Keratinocyte (primary cell): Measurements from ENCODE around the gene TRAF2. TPM values are rescaled to one million over a fixed set of nuclear protein-coding genes. Genes with fewer than 3 reads are reported as not detected.

Experiments
- DNase-seq: peaks from one replicate; pipeline ENCODE4 v3.0.0-alpha.2; 2011; ENCODE audit warnings: low read depth, missing footprints, low spot score
- FAIRE-seq: peaks from 2 replicates; lab custom pipeline; 2011; peaks lifted over from hg19 to GRCh38; lab: Jason Lieb, UNC
- H2AFZ ChIP-seq: 2 replicates; pipeline ENCODE4 v1.6.0; 2012; ENCODE audit warnings: low read length, control low read depth, inconsistent platforms; ENCODE audit not compliant: control insufficient read depth
- H3K27ac ChIP-seq: 2 replicates; pipeline ENCODE4 v1.5.1; 2011; ENCODE audit warnings: low read length; ENCODE audit not compliant: control insufficient read depth, insufficient read depth
- H3K27me3 ChIP-seq: 3 replicates; pipeline ENCODE4 v1.6.0; 2011; ENCODE audit warnings: low read length; ENCODE audit not compliant: control insufficient read depth, insufficient read depth; ENCODE audit errors: extremely low read depth
- H3K36me3 ChIP-seq, 2 experiments: 2 replicates in 1 of 2; 3 replicates in 1 of 2; pipeline ENCODE4 v1.5.1; 2011; ENCODE audit warnings: low read length in 2 of 2, mild to moderate bottlenecking in 1 of 2; ENCODE audit not compliant: control insufficient read depth in 2 of 2, insufficient read depth in 2 of 2; ENCODE audit errors: extremely low read depth in 1 of 2
- H3K4me1 ChIP-seq: 3 replicates; pipeline ENCODE4 v1.5.1; 2011; ENCODE audit warnings: low read length; ENCODE audit not compliant: control insufficient read depth, insufficient read depth; ENCODE audit errors: extremely low read depth
- H3K4me2 ChIP-seq: 3 replicates; pipeline ENCODE4 v1.6.0; 2011; ENCODE audit warnings: low read depth, low read length; ENCODE audit not compliant: control insufficient read depth, insufficient read depth; ENCODE audit errors: extremely low read depth
- H3K4me3 ChIP-seq, 3 experiments: fragments of 200-600 bp in 1 of 3; sonication (generic) in 1 of 3; 2 replicates in 2 of 3; 3 replicates in 1 of 3; pipeline ENCODE4 v1.5.1; 2011 to 2016; ENCODE audit warnings: low read length in 3 of 3, mild to moderate bottlenecking in 3 of 3, control low read depth in 2 of 3, inconsistent platforms in 1 of 3, low read depth in 1 of 3, mixed read lengths in 1 of 3, mixed run types in 1 of 3, moderate library complexity in 1 of 3; ENCODE audit not compliant: control insufficient read depth in 2 of 3, insufficient read depth in 2 of 3; ENCODE audit errors: extremely low read depth in 1 of 3
- H3K79me2 ChIP-seq: 2 replicates; pipeline ENCODE4 v1.6.0; 2012; ENCODE audit warnings: low read length; ENCODE audit not compliant: control insufficient read depth, insufficient read depth
- H3K9ac ChIP-seq: 3 replicates; pipeline ENCODE4 v1.6.0; 2011; ENCODE audit warnings: low read length; ENCODE audit not compliant: control insufficient read depth, insufficient read depth; ENCODE audit errors: extremely low read depth
- H3K9me1 ChIP-seq: 3 replicates; pipeline ENCODE4 v1.6.0; 2011; ENCODE audit warnings: low read length; ENCODE audit not compliant: control insufficient read depth, insufficient read depth; ENCODE audit errors: extremely low read depth
- H3K9me3 ChIP-seq: 2 replicates; pipeline ENCODE4 v1.5.1; 2012; ENCODE audit warnings: low read depth, low read length; ENCODE audit not compliant: control insufficient read depth
- H4K20me1 ChIP-seq: 3 replicates; pipeline ENCODE4 v1.6.0; 2011; ENCODE audit warnings: low read length; ENCODE audit not compliant: control insufficient read depth, insufficient read depth; ENCODE audit errors: extremely low read depth
- EZH2 ChIP-seq: IDR thresholded peaks from one replicate; pipeline ENCODE4 v1.6.1; 2012; ENCODE audit warnings: inconsistent platforms, mild to moderate bottlenecking, low read length, moderate library complexity
- dilution Hi-C: fragments of 300-500 bp; cut with MboI; formaldehyde crosslinking; loops from one replicate; pipeline ENCODE4 v1.7.0; 2020; ENCODE audit warnings: low sequenced_read_pairs; ENCODE audit not compliant: extremely low pct_ligation_motif_present
- polyA plus RNA-seq, 5 experiments: library from polyadenylated mRNA; depleted of rRNA in 3 of 5; stranded (reverse) in 3 of 5; stranded (forward) in 1 of 5; unstranded in 1 of 5; fragments of >200 nt; gene quantifications; 1 replicate in 1 of 5; 2 replicates in 3 of 5; 3 replicates in 1 of 5; pipeline versions ENCODE4 v1.2.1 to v1.2.3, GENCODE V29; 2011 to 2012; ENCODE audit warnings: missing spikeins in 2 of 5, low read depth in 1 of 5, low replicate concordance in 1 of 5
- TF ChIP-seq, protein P1 (sequence below), 3 experiments: IDR thresholded peaks in 1 of 3; conservative IDR thresholded peaks in 1 of 3; optimal IDR thresholded peaks in 1 of 3; 2 replicates in 2 of 3; 3 replicates in 1 of 3; pipeline versions ENCODE3 to v1.5.1; 2011; ENCODE audit warnings: low read length in 3 of 3, mild to moderate bottlenecking in 3 of 3, moderate library complexity in 2 of 3, control low read depth in 1 of 3, inconsistent platforms in 1 of 3; ENCODE audit not compliant: insufficient read depth in 2 of 3; ENCODE audit errors: extremely low read depth in 1 of 3

Gene TRAF2
- polyA plus RNA-seq, 1 donor (not counting 4 experiments of a cell fraction or from before 2014, with no cell fraction given) = 9.9 TPM

GRCh38 chr9:136863623-136864273, 22.6 kb upstream of the TRAF2 start:
- H3K36me3 ChIP-seq = peaks cover 22% of the 10 kb centered on the region in 2 experiments
- no peaks in the 10 kb centered on the region for H3K27me3 ChIP-seq
- no peak overlapping the region for H2AFZ ChIP-seq
- no peaks in the 10 kb centered on the region for H3K9me1 ChIP-seq
- no peak for FAIRE-seq
- peaks cover 8% of the 10 kb centered on the region for H4K20me1 ChIP-seq
- peaks cover 21% of the 10 kb centered on the region for H3K79me2 ChIP-seq
- H3K9me3 ChIP-seq = no peaks in the 10 kb centered on the region
- peaks cover 5% of the 10 kb centered on the region for H3K4me1 ChIP-seq
- DNase-seq = no peak
- no peak overlapping the region for H3K4me3 ChIP-seq
- dilution Hi-C loops = no loop called here
- no peak overlapping the region for H3K4me2 ChIP-seq
- H3K27ac ChIP-seq = no peak overlapping the region
- TF ChIP-seq, protein P1, sequence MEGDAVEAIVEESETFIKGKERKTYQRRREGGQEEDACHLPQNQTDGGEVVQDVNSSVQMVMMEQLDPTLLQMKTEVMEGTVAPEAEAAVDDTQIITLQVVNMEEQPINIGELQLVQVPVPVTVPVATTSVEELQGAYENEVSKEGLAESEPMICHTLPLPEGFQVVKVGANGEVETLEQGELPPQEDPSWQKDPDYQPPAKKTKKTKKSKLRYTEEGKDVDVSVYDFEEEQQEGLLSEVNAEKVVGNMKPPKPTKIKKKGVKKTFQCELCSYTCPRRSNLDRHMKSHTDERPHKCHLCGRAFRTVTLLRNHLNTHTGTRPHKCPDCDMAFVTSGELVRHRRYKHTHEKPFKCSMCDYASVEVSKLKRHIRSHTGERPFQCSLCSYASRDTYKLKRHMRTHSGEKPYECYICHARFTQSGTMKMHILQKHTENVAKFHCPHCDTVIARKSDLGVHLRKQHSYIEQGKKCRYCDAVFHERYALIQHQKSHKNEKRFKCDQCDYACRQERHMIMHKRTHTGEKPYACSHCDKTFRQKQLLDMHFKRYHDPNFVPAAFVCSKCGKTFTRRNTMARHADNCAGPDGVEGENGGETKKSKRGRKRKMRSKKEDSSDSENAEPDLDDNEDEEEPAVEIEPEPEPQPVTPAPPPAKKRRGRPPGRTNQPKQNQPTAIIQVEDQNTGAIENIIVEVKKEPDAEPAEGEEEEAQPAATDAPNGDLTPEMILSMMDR (optimal IDR thresholded peaks at IDR 0.05 in 1 of 3, IDR thresholded peaks at IDR 0.05 in 1 of 3, conservative IDR thresholded peaks at IDR 0.05 in 1 of 3; ENCODE audit: extremely low read depth in 1 of 3, insufficient read depth in 2 of 3, low read length in 3 of 3) = no peak
- H3K9ac ChIP-seq = no peak overlapping the region

GRCh38 chr9:136865041-136865767, 21.1 kb upstream of the TRAF2 start:
- Histone ChIP-seq H3K79me2 (peaks cover 21% of the 10 kb centered on the region), H3K4me3 (peak overlapping the region; percentile 64 to 87 (median 79)), H4K20me1 (peaks cover 8% of the 10 kb centered on the region), H3K9ac (peak overlapping the region; percentile 33), H3K36me3 (peaks cover 22% of the 10 kb centered on the region in 2 experiments), H2AFZ (no peak overlapping the region), H3K4me2 (peak overlapping the region; percentile 58), H3K9me3 (no peaks in the 10 kb centered on the region), H3K27me3 (no peaks in the 10 kb centered on the region), H3K4me1 (peaks cover 2% of the 10 kb centered on the region), H3K9me1 (no peaks in the 10 kb centered on the region), H3K27ac (no peak overlapping the region)
- DNase-seq = no peak
- dilution Hi-C loops = no loop called here
- TF ChIP-seq, protein P1 (optimal IDR thresholded peaks at IDR 0.05 in 1 of 3, IDR thresholded peaks at IDR 0.05 in 1 of 3, conservative IDR thresholded peaks at IDR 0.05 in 1 of 3; ENCODE audit: extremely low read depth in 1 of 3, insufficient read depth in 2 of 3, low read length in 3 of 3) = no peak
- TF ChIP-seq EZH2 = no peak
- FAIRE-seq = no peak
